Measurements from ENCODE around the gene F8A3.
"Not testable (repeated sequence)": the region's sequence is repeated elsewhere in the genome, so short reads cannot be mapped to it uniquely, and the experiment has no call there.

DNA sequence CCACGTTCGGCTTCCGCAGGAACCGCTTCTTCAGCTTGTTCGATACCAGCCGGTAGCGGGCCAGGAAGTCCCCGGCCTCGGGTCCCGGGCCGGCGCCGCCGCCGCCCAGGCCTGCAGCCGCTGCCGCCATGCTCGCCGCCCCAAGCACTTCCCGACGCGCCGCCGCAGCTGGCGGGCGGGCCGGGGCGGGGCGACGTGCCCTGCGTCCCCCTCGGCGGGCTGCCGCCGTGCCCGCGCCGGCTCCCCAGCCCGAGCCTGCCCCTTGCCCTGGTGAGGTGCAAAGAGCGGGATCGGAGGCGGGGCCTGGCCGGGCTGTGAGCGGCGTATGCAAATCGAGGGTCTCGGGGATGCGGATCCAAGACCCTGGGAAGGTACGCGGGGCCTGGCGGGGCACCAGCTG, at the start of gene F8A3:
- TF ChIP-seq EZH2 (IDR thresholded peaks at IDR 0.05); POLR2AphosphoS5 (IDR thresholded peaks at IDR 0.05; ENCODE audit: borderline replicate concordance, low read depth, low read length); FOXP2 (optimal IDR thresholded peaks at IDR 0.05; ENCODE audit: control extremely low read depth, extremely low read length, insufficient read depth): not testable (repeated sequence)

Measured in SK-N-MC (cell line).